Endothelial cell of umbilical vein (primary cell): ENCODE results near the gene GPR135. TPM values are rescaled to one million over a fixed set of nuclear protein-coding genes. Genes with fewer than 3 reads are reported as not detected.

Experiments
- BruUV-seq: library from RNA; stranded (reverse); fragments of 400-500 nt; replicated peaks from 2 replicates; lab custom pipeline; 2021; lab: Mats Ljungman, UMichigan
- CTCF ChIA-PET: fragments of 300-600, 350-600 bp; sonication (Branson Sonifier 250); formaldehyde crosslinking; loops from one replicate; lab custom pipeline; 2021; ENCODE audit warnings: antibody characterized with exemption, inconsistent platforms; lab: Charles Lee
- POLR2A ChIA-PET: fragments of 300-600, 350-600 bp; sonication (Branson Sonifier 250); formaldehyde crosslinking; loops from one replicate; lab custom pipeline; 2021; ENCODE audit warnings: antibody characterized with exemption, inconsistent platforms; lab: Charles Lee
- DNase-seq: peaks from one replicate; pipeline ENCODE4 v3.0.0-alpha.2; 2011; ENCODE audit warnings: low read depth, low spot score
- FAIRE-seq: peaks from 2 replicates; lab custom pipeline; 2011; peaks lifted over from hg19 to GRCh38; lab: Jason Lieb, UNC
- H2AFZ ChIP-seq: 2 replicates; pipeline ENCODE4 v1.6.0; 2012; ENCODE audit warnings: low read depth, low read length, control low read depth, inconsistent platforms
- H3K27ac ChIP-seq: 2 replicates; pipeline ENCODE4 v1.5.1; 2011; ENCODE audit warnings: low read depth, mild to moderate bottlenecking, control low read depth, low read length, moderate library complexity; ENCODE audit not compliant: insufficient read depth
- H3K27me3 ChIP-seq, 2 experiments: 2 replicates each; pipeline versions ENCODE4 v1.6.0 to v1.6.1; 2011; ENCODE audit warnings: low read length in 2 of 2, mixed read lengths in 1 of 2; ENCODE audit not compliant: control insufficient read depth in 2 of 2, insufficient read depth in 2 of 2
- H3K36me3 ChIP-seq, 2 experiments: 2 replicates in 1 of 2; 3 replicates in 1 of 2; pipeline ENCODE4 v1.5.1; 2011; ENCODE audit warnings: low read length in 2 of 2, mild to moderate bottlenecking in 1 of 2, moderate library complexity in 1 of 2; ENCODE audit not compliant: control insufficient read depth in 2 of 2, insufficient read depth in 2 of 2; ENCODE audit errors: extremely low read depth in 1 of 2
- H3K4me1 ChIP-seq: 3 replicates; pipeline ENCODE4 v1.5.1; 2011; ENCODE audit warnings: mild to moderate bottlenecking, low read length; ENCODE audit not compliant: control insufficient read depth, insufficient read depth; ENCODE audit errors: extremely low read depth
- H3K4me2 ChIP-seq: 2 replicates; pipeline ENCODE4 v1.6.1; 2011; ENCODE audit warnings: low read length, control low read depth, mixed read lengths; ENCODE audit not compliant: insufficient read depth
- H3K4me3 ChIP-seq, 3 experiments: fragments of 200-600 bp in 1 of 3; sonication (generic), shearing (Covaris generic) in 1 of 3; replicated peaks in 1 of 3; 2 replicates each; pipeline ENCODE4 v1.5.1; 2011 to 2016; ENCODE audit warnings: control low read depth in 3 of 3, low read length in 3 of 3, mild to moderate bottlenecking in 2 of 3, inconsistent platforms in 1 of 3, low read depth in 1 of 3, moderate library complexity in 1 of 3; ENCODE audit not compliant: insufficient read depth in 1 of 3
- H3K79me2 ChIP-seq: 2 replicates; pipeline ENCODE4 v1.6.0; 2012; ENCODE audit warnings: low read length, inconsistent platforms; ENCODE audit not compliant: control insufficient read depth, insufficient read depth
- H3K9ac ChIP-seq: replicated peaks from 2 replicates; pipeline ENCODE3; 2011; ENCODE audit warnings: low read length, control low read depth; ENCODE audit not compliant: insufficient read depth; ENCODE audit errors: extremely low read depth
- H3K9me1 ChIP-seq: replicated peaks from 3 replicates; pipeline ENCODE4 v1.6.0; 2011; ENCODE audit warnings: mild to moderate bottlenecking, low read length; ENCODE audit not compliant: control insufficient read depth, insufficient read depth; ENCODE audit errors: extremely low read depth
- H3K9me3 ChIP-seq: replicated peaks from 2 replicates; pipeline ENCODE4 v1.5.1; 2012; ENCODE audit warnings: low read length, inconsistent platforms; ENCODE audit not compliant: control insufficient read depth, insufficient read depth
- H4K20me1 ChIP-seq: replicated peaks from 2 replicates; pipeline ENCODE3; 2011; ENCODE audit warnings: mild to moderate bottlenecking, low read length; ENCODE audit not compliant: control insufficient read depth, insufficient read depth; ENCODE audit errors: extremely low read depth
- EZH2 ChIP-seq: IDR thresholded peaks from 2 replicates; pipeline ENCODE4 v1.6.1; 2012; ENCODE audit warnings: borderline replicate concordance, low read depth, mild to moderate bottlenecking, moderate library complexity, low read length, inconsistent platforms; ENCODE audit not compliant: severe bottlenecking
- FOS ChIP-seq: IDR thresholded peaks from 2 replicates; pipeline ENCODE4 v1.6.1; 2011; ENCODE audit warnings: mild to moderate bottlenecking, low read length, moderate library complexity, borderline replicate concordance; ENCODE audit not compliant: insufficient read depth
- GATA2 ChIP-seq: IDR thresholded peaks from 2 replicates; pipeline ENCODE4 v1.7.0; 2011; ENCODE audit warnings: low read depth, mild to moderate bottlenecking, moderate library complexity, mixed read lengths, low read length; ENCODE audit not compliant: insufficient read length, insufficient read depth
- JUN ChIP-seq: IDR thresholded peaks from 2 replicates; pipeline ENCODE4 v1.6.1; 2011; ENCODE audit warnings: borderline replicate concordance, low read depth; ENCODE audit not compliant: insufficient read length, insufficient read depth
- MYC ChIP-seq: IDR thresholded peaks from one replicate; pipeline ENCODE4 v1.6.1; 2011; ENCODE audit warnings: mild to moderate bottlenecking, low read depth, low read length
- POLR2A ChIP-seq: IDR thresholded peaks from 2 replicates; pipeline ENCODE4 v1.6.1; 2012; ENCODE audit warnings: low read depth, mild to moderate bottlenecking, control low read depth, low read length
- POLR2AphosphoS5 ChIP-seq: IDR thresholded peaks from 2 replicates; pipeline ENCODE4 v1.6.1; 2012; ENCODE audit warnings: low read depth, mild to moderate bottlenecking, control low read depth, low read length, moderate library complexity; ENCODE audit not compliant: insufficient read depth
- dilution Hi-C: fragments of 300-500 bp; cut with MboI; formaldehyde crosslinking; loops from one replicate; pipeline ENCODE4 v1.15.0; 2019; ENCODE audit warnings: low sequenced_read_pairs; ENCODE audit not compliant: extremely low pct_ligation_motif_present
- intact Hi-C: fragments of 100-400 bp; cut with micrococcal nuclease; formaldehyde crosslinking; loops from one replicate; pipeline ENCODE4 v1.10.0; 2022
- polyA plus RNA-seq, 4 experiments: library from polyadenylated mRNA; depleted of rRNA in 3 of 4; stranded (reverse) in 3 of 4; unstranded in 1 of 4; fragments of >200 nt; gene quantifications; 2 replicates each; pipeline versions ENCODE4 v1.2.1 to v1.2.3, GENCODE V29; 2011 to 2012; ENCODE audit warnings: missing spikeins in 1 of 4
- total RNA-seq: library from RNA; stranded (reverse); gene quantifications from 2 replicates; pipeline ENCODE4 v1.2.3, GENCODE V29; 2021
- TF ChIP-seq, protein P1 (sequence below): IDR thresholded peaks from 2 replicates; pipeline ENCODE4 v1.6.1; 2011; ENCODE audit not compliant: insufficient read depth, insufficient read length
- TF ChIP-seq, protein P2 (sequence below), 2 donors: IDR thresholded peaks; 1 replicate in 1 of 2; 2 replicates in 1 of 2; pipeline ENCODE4 v1.5.1; 2011; ENCODE audit warnings: low read length in 2 of 2, mild to moderate bottlenecking in 2 of 2, moderate library complexity in 2 of 2, control low read depth in 1 of 2, inconsistent platforms in 1 of 2, low read depth in 1 of 2; ENCODE audit not compliant: insufficient read depth in 1 of 2; ENCODE audit errors: extremely low read depth in 1 of 2

The GPR135 gene
- total and polyA plus RNA-seq, 2 donors (not counting 3 experiments of a cell fraction or from before 2014, with no cell fraction given) = 0.80 to 3.4 TPM

DNA sequence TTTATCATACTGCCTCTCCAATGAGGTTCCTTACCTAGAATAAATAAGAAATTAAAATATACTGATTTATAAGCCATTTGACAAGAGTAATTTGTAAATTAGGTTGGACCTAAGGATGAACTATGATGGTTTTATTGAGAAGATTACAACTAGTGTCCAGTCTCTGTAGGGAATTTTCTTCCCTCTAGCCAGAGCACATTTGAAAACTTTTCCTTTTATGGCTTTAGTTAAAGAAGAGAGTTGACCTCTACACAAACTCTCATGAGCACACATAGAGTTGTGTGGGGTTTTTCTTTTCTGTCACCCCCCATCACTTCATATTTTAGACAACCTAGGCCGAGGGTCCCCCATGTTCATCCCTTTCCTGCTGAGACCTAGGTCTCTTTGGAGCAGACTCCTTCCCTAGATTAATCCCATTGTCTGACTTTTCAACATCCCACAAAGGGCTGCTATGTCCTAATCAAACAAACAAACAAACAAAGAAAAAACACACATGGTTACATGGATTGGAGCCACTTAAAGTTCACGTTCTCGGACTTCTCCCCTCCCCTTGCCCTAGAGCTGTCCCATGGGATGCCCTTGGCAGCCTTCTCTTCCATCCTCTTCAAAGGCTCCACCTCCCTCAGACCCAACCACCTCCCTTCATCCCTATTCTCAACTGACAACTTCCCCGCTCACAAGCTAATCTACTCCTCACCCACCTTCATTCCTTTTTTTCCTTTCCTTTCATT, 40.7 kb downstream of the GPR135 start:
- no peak overlapping the region for H3K9ac ChIP-seq

More for the DNA sequence above, 40.7 kb downstream of the GPR135 start:
- Histone ChIP-seq H4K20me1 (no peaks in the 10 kb centered on the region), H3K36me3 (no peaks in the 10 kb centered on the region), H2AFZ (no peak overlapping the region), H3K9me1 (no peaks in the 10 kb centered on the region), H3K27me3 (no peaks in the 10 kb centered on the region), H3K4me1 (peaks cover 11% of the 10 kb centered on the region), H3K79me2 (no peaks in the 10 kb centered on the region), H3K4me3 (no peak overlapping the region), H3K27ac (no peak overlapping the region), H3K9me3 (no peaks in the 10 kb centered on the region), H3K4me2 (no peak overlapping the region)
- BruUV-seq = no TSS peak
- FAIRE-seq (no peak), DNase-seq (no peak)
- dilution Hi-C loops (no loop called here), intact Hi-C loops (no loop called here)
- CTCF ChIA-PET = interaction anchor here (1.0 to 1.9 kb wide), 4 partner anchors 19 to 299 kb away, joined by 3 to 7 read pairs (median 3); partner anchors contain the start of gene DAAM1
- POLR2A ChIA-PET = no interaction called here
- TF ChIP-seq EZH2 = no peak
- TF ChIP-seq, protein P1, sequence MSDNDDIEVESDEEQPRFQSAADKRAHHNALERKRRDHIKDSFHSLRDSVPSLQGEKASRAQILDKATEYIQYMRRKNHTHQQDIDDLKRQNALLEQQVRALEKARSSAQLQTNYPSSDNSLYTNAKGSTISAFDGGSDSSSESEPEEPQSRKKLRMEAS = no peak
- no peak for TF ChIP-seq FOS
- TF ChIP-seq, protein P2, sequence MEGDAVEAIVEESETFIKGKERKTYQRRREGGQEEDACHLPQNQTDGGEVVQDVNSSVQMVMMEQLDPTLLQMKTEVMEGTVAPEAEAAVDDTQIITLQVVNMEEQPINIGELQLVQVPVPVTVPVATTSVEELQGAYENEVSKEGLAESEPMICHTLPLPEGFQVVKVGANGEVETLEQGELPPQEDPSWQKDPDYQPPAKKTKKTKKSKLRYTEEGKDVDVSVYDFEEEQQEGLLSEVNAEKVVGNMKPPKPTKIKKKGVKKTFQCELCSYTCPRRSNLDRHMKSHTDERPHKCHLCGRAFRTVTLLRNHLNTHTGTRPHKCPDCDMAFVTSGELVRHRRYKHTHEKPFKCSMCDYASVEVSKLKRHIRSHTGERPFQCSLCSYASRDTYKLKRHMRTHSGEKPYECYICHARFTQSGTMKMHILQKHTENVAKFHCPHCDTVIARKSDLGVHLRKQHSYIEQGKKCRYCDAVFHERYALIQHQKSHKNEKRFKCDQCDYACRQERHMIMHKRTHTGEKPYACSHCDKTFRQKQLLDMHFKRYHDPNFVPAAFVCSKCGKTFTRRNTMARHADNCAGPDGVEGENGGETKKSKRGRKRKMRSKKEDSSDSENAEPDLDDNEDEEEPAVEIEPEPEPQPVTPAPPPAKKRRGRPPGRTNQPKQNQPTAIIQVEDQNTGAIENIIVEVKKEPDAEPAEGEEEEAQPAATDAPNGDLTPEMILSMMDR (IDR thresholded peaks at IDR 0.05; ENCODE audit: extremely low read depth in 1 of 2, insufficient read depth in 1 of 2, low read depth in 1 of 2, low read length in 2 of 2) = no peak
- TF ChIP-seq POLR2A = no peak
- TF ChIP-seq GATA2 = no peak
- TF ChIP-seq MYC = no peak
- TF ChIP-seq POLR2AphosphoS5 = no peak
- no peak for TF ChIP-seq JUN
